Stomach (tissue), 9 donors: ENCODE results near the gene OMP. TPM values are rescaled to one million over a fixed set of nuclear protein-coding genes. Genes with fewer than 3 reads are reported as not detected.

Source experiments
- DNase-seq, 2 donors: peaks; one replicate each; pipeline versions ENCODE4 v3.0.0 to v3.0.0-alpha.2; 2013 to 2019
- H3K27ac ChIP-seq, 5 donors: fragments of 200-600 bp in 4 of 5; sonication (generic) in 4 of 5; one replicate each; pipeline ENCODE4 v1.5.1; 2013 to 2019; ENCODE audit warnings: mild to moderate bottlenecking in 1 of 5, moderate library complexity in 1 of 5
- H3K27me3 ChIP-seq, 3 donors: fragments of 200-600 bp; sonication (generic); one replicate each; pipeline ENCODE4 v1.5.1; 2017 to 2019; ENCODE audit warnings: mixed run types in 1 of 3
- H3K36me3 ChIP-seq, 4 donors: fragments of 200-600 bp; sonication (generic); 1 replicate in 3 of 4; 2 replicates in 1 of 4; pipeline ENCODE4 v1.5.1; 2016 to 2019
- H3K4me1 ChIP-seq, 4 donors: fragments of 200-600 bp; sonication (generic); one replicate each; pipeline ENCODE4 v1.5.1; 2016 to 2019
- H3K4me3 ChIP-seq, 4 donors: fragments of 200-600 bp; sonication (generic) in 3 of 4; one replicate each; pipeline ENCODE4 v1.5.1; 2016 to 2019; ENCODE audit warnings: mild to moderate bottlenecking in 1 of 4
- H3K9me3 ChIP-seq, 4 donors: fragments of 200-600 bp; sonication (generic); one replicate each; pipeline ENCODE4 v1.5.1; 2016 to 2019
- EP300 ChIP-seq: sonication (generic); formaldehyde crosslinking; IDR thresholded peaks from one replicate; pipeline ENCODE4 v1.6.1; 2017; ENCODE audit warnings: antibody characterized with exemption
- POLR2A ChIP-seq, 4 donors: fragments of 450-650 bp; IDR thresholded peaks; one replicate each; pipeline ENCODE4 v1.6.1; 2016; ENCODE audit warnings: antibody characterized with exemption in 4 of 4, control low read depth in 2 of 4, mild to moderate bottlenecking in 1 of 4, moderate library complexity in 1 of 4
- POLR2AphosphoS5 ChIP-seq, 3 donors: sonication (generic); formaldehyde crosslinking; IDR thresholded peaks; one replicate each; pipeline ENCODE4 v1.6.1; 2016; ENCODE audit warnings: antibody characterized with exemption in 3 of 3
- WGBS, 5 donors: extraction: QIAGEN DNeasy Blood & Tissue Kit in 3 of 5; methylation state at CpG; one replicate each; pipeline versions ENCODE4 v1.1.5 to v1.1.7; 2013 to 2018; 5-methylcytosine and 5-hydroxymethylcytosine counted together
- intact Hi-C: fragments of 100-400 bp; cut with DNase I; formaldehyde crosslinking; loops from one replicate; pipeline ENCODE4 v1.15.1; 2023; ENCODE audit warnings: low total_unique reads
- polyA plus RNA-seq, 3 donors: library from polyadenylated mRNA; stranded (reverse); fragments of 200-250 nt; gene quantifications; one replicate each; pipeline ENCODE4 v1.2.3, GENCODE V29; 2013
- total RNA-seq, 5 donors: library from RNA; depleted of rRNA; stranded (reverse); fragments of >200 nt; gene quantifications; one replicate each; pipeline versions ENCODE4 v1.1.0 to v1.2.3, GENCODE V29; 2014 to 2016
- TF ChIP-seq, protein P1 (sequence below), 7 experiments: fragments of 450-650 bp in 4 of 7; fragments of 200-600 bp in 3 of 7; sonication (generic) in 3 of 7; IDR thresholded peaks; one replicate each; pipeline ENCODE4 v1.5.1; 2016 to 2019; ENCODE audit warnings: antibody characterized with exemption in 7 of 7, control low read depth in 2 of 7, mild to moderate bottlenecking in 1 of 7
- donor health status: healthy with polysubstance abuse.
- donor health status: Bipolar disorder and iron deficiency.
- donor health status: healthy.

Gene OMP
- total and polyA plus RNA-seq, 8 donors = 1.1 to 63.7 (median 16.4) TPM; not detected in 3

DNA sequence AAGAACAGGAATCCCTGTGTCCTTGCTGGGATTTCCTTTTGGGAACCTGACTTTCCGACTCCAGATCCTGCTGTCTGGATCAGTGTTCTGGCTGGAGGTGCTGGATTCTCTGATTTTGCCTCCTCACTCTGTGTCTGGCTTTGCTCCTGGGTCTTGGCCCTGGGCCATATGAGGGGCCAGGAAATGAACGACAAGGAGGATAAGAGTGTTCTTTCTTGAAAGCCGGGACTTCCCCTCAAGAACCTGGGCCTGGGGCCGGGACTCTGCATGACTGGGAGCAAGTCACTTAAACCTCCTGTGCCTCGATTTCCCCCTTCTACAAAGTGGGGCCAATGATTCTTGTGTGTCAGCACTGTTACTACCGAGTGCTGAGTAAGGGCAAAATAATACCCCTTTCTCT is 22.6 kb downstream of the OMP start:
- no peak for DNase-seq
- no peak for TF ChIP-seq POLR2A (IDR thresholded peaks at IDR 0.05)
- TF ChIP-seq EP300 = no peak
- TF ChIP-seq POLR2AphosphoS5 (IDR thresholded peaks at IDR 0.05) = no peak
- TF ChIP-seq, protein P1, sequence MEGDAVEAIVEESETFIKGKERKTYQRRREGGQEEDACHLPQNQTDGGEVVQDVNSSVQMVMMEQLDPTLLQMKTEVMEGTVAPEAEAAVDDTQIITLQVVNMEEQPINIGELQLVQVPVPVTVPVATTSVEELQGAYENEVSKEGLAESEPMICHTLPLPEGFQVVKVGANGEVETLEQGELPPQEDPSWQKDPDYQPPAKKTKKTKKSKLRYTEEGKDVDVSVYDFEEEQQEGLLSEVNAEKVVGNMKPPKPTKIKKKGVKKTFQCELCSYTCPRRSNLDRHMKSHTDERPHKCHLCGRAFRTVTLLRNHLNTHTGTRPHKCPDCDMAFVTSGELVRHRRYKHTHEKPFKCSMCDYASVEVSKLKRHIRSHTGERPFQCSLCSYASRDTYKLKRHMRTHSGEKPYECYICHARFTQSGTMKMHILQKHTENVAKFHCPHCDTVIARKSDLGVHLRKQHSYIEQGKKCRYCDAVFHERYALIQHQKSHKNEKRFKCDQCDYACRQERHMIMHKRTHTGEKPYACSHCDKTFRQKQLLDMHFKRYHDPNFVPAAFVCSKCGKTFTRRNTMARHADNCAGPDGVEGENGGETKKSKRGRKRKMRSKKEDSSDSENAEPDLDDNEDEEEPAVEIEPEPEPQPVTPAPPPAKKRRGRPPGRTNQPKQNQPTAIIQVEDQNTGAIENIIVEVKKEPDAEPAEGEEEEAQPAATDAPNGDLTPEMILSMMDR (IDR thresholded peaks at IDR 0.05) = no peak

DNA sequence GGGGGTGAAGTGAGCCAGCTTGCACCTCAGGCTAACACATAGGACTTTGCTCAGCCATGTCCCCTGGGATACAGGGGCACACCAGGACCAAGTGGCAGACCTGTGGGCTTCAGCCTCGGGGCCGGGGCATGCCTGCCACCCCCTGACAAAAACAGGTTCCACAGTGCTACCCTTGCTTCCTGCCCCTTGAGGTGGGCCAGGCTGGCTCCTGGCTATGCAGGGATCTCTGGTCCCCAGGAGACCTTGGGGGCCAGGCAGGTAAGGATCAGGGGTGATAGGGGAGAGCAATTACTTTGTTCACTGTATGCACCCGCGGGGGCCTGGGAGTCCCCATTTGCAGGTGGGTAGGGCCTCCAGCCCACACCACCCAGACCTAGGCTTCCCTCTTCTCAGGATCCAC is 23.1 kb downstream of the OMP start:
- no peak for DNase-seq

More for the DNA sequence above, 22.6 kb downstream of the OMP start:
- intact Hi-C loops = loop anchor here (5.0 to 10.0 kb wide), 2 partner anchors 62 to 430 kb away; no protein-coding TSS in a partner anchor
- H3K27me3 ChIP-seq = peaks cover 0 to 13% (median 0%) of the 10 kb centered on the region in 3 donors
- H3K9me3 ChIP-seq = no peaks in the 10 kb centered on the region
- peaks cover 19 to 28% (median 20%) of the 10 kb centered on the region in 4 donors for H3K4me1 ChIP-seq
- no peak overlapping the region for H3K27ac ChIP-seq
- H3K36me3 ChIP-seq = peaks cover 34 to 55% (median 45%) of the 10 kb centered on the region in 4 donors
- H3K4me3 ChIP-seq = no peak overlapping the region
- 54 to 74% (median 63%) methylated on average over 6 of the region's 6 CpGs for WGBS, 5 donors

DNA sequence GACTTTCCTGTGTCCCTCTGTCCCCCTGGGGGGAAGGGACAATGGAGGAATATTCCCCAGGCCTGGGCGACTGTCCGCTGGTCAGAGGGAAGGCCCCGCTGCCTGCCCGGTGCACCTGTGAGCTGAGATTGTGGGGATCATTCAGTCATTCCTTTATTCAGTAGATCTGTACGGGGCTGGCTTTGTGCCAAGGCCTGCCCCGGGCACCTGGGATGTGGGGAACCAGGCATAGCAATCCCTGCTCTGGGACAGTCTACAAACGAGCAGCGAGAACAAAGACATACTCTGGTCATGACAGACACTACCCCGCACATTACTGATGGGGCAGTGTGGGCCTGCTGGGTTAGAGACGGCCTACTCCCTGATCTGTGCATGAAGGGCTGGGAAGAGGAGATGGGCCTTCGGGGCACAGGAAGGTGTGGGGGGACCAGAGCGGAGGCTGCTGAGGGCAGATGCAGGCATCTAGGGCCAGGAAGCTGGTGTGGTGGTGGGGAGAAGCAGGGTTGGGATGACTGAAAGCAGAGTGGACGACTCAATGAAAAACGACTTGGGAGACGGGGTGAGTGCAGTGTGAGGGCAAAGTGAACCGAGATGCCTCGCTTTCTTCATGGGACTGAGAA is 23.6 kb downstream of the OMP start:
- peaks cover 21 to 39% (median 29%) of the 10 kb centered on the region in 4 donors for H3K4me1 ChIP-seq
- DNase-seq = peak in 1 of 2 donors; percentile 49
- no peak overlapping the region for H3K27ac ChIP-seq
- 55 to 66% (median 62%) methylated on average over 17 of the region's 17 CpGs for WGBS, 5 donors
- no peaks in the 10 kb centered on the region for H3K9me3 ChIP-seq
- TF ChIP-seq, protein P1 (IDR thresholded peaks at IDR 0.05) = no peak
- TF ChIP-seq EP300 (no peak), POLR2AphosphoS5 (IDR thresholded peaks at IDR 0.05) (no peak), POLR2A (IDR thresholded peaks at IDR 0.05) (no peak)
- H3K27me3 ChIP-seq = peaks cover 0 to 13% (median 0%) of the 10 kb centered on the region in 3 donors
- no peak overlapping the region for H3K4me3 ChIP-seq
- intact Hi-C loops = loop anchor here (5.0 to 10.0 kb wide), 2 partner anchors 61 to 429 kb away; no protein-coding TSS in a partner anchor
- peaks cover 26 to 45% (median 34%) of the 10 kb centered on the region in 4 donors for H3K36me3 ChIP-seq

More for the DNA sequence above, 23.1 kb downstream of the OMP start:
- intact Hi-C loops = loop anchor here (5.0 to 10.0 kb wide), 2 partner anchors 62 to 429 kb away; no protein-coding TSS in a partner anchor
- Histone ChIP-seq H3K27ac (no peak overlapping the region), H3K4me1 (peaks cover 21 to 33% (median 23%) of the 10 kb centered on the region in 4 donors), H3K27me3 (peaks cover 0 to 13% (median 0%) of the 10 kb centered on the region in 3 donors), H3K36me3 (peaks cover 32 to 50% (median 40%) of the 10 kb centered on the region in 4 donors), H3K9me3 (no peaks in the 10 kb centered on the region), H3K4me3 (no peak overlapping the region)
- 66 to 91% (median 75%) methylated on average over 4 of the region's 4 CpGs for WGBS, 5 donors
- TF ChIP-seq POLR2AphosphoS5 (IDR thresholded peaks at IDR 0.05) (no peak), POLR2A (IDR thresholded peaks at IDR 0.05) (no peak), EP300 (no peak)
- TF ChIP-seq, protein P1 (IDR thresholded peaks at IDR 0.05) = no peak

DNA sequence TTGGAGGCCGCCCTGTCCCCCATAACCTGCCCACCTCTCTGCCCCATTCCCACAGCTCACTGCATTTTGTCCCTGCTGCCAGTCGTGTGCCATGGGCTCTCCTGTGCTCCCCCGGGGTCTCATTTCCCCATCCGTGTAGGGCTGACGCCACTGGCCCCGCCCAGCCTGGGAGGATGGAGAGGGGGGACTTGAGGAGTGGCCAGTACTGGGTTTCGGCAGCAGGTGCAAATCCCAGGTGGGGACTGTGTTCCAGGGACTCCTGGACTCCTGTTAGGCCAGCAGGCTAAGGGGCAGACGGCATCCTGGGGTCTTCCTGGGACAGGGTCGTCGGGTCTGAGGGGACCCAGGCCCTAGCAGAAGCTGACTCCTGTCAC is 24.2 kb downstream of the OMP start:
- Histone ChIP-seq H3K4me3 (peak overlapping the region; percentile 37 to 45 (median 43)), H3K27me3 (peaks cover 0 to 13% (median 0%) of the 10 kb centered on the region in 3 donors), H3K9me3 (no peaks in the 10 kb centered on the region), H3K4me1 (peaks cover 21 to 45% (median 34%) of the 10 kb centered on the region in 4 donors), H3K27ac (peak overlapping the region in 1 of 5 donors; percentile 3), H3K36me3 (peaks cover 22 to 39% (median 28%) of the 10 kb centered on the region in 4 donors)
- TF ChIP-seq POLR2A (IDR thresholded peaks at IDR 0.05) (no peak), POLR2AphosphoS5 (IDR thresholded peaks at IDR 0.05) (no peak), EP300 (no peak)
- TF ChIP-seq, protein P1 (IDR thresholded peaks at IDR 0.05) = no peak
- DNase-seq = no peak
- WGBS, 5 donors = 11 to 28% (median 15%) methylated on average over 6 to 10 of the region's 10 CpGs
- intact Hi-C loops = loop anchor here (5.0 to 10.0 kb wide), 2 partner anchors 60 to 428 kb away; no protein-coding TSS in a partner anchor
